Measurements from ENCODE around the gene SDHC.

- no peak for TF ChIP-seq CTCF (IDR thresholded peaks at IDR 0.05; ENCODE audit: insufficient read depth, low read length, poor library complexity, severe bottlenecking)
- TF ChIP-seq EZH2phosphoT487 (conservative IDR thresholded peaks at IDR 0.05; ENCODE audit: low read length), result no peak
Observed at GRCh38 chr1:161402446-161402845, 88.3 kb downstream of the SDHC start.

Measured in SU-DHL-6 (cell line).